Stimulated activated naive CD8-positive, alpha-beta T cell treated with anti-CD3 and anti-CD28 coated beads, Interleukin-15, amount 100 ng/mL, for 72 hours (primary cell): ENCODE measurements around the gene DDRGK1.
"Not testable (repeated sequence)": the region's sequence is repeated elsewhere in the genome, so short reads cannot be mapped to it uniquely, and the experiment has no call there.

Experiments used
- ATAC-seq: fragments of 150-1000 bp; cut with Tn5 transposase; 2 replicates; pipeline ENCODE4 v1.10.0; 2021; ENCODE audit warnings: mild to moderate bottlenecking, moderate library complexity
- DNase-seq, 2 donors: peaks; one replicate each; pipeline ENCODE4 v3.0.0; 2021 to 2022
- H3K27ac Mint-ChIP-seq, 2 donors: one replicate each; pipeline ENCODE4 v1.8.0; 2022; ENCODE audit warnings: mild to moderate bottlenecking in 2 of 2, mixed read lengths in 2 of 2, moderate library complexity in 2 of 2
- H3K27me3 Mint-ChIP-seq: one replicate; pipeline ENCODE4 v1.8.0; 2022; ENCODE audit warnings: mixed read lengths
- H3K4me1 Mint-ChIP-seq: one replicate; pipeline ENCODE4 v1.8.0; 2022; ENCODE audit warnings: mild to moderate bottlenecking, mixed read lengths
- H3K4me3 Mint-ChIP-seq, 2 donors: one replicate each; pipeline ENCODE4 v1.8.0; 2022; ENCODE audit warnings: mild to moderate bottlenecking in 2 of 2, mixed read lengths in 2 of 2, moderate library complexity in 1 of 2
- H3K9me3 Mint-ChIP-seq, 2 donors: one replicate each; pipeline ENCODE4 v1.8.0; 2022; ENCODE audit warnings: mixed read lengths in 2 of 2

The DDRGK1 gene

DNA sequence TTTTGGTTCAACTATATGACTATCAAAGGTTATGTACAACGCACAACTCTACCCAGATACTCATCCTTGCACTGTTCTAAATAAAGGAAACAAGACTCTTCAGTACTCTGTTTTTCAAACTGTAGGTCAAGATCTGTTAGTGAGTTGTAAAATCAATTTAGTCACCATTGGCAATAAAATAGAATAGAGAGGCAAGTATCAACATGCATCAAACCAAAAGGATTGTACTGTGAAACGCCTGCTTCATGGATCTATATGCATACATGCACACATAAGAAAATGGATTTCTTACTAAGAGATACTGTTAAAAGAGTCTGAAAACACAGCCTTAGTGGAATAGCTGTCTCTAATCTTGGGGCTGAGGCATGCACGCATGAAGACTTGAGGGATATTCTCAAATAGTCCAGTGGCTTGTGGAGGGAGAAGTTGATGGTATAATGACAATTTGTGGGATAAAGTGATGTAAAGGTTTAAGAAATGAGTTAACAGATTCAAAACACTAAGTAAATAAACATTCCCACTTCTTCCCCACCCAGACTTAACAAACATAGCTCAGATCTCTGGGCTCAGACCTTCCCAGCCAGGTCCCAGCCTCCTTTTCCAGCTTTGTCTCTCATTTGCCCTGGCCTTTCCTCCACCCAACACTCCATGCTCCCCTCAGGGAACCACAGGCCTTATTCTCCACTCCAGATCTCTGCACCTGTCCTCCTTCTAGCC lies 20.4 kb downstream of the DDRGK1 start:
- Mint-ChIP-seq H3K27ac (no peak overlapping the region), H3K9me3 (no peaks in the 10 kb centered on the region), H3K4me3 (no peak overlapping the region), H3K4me1 (no peaks in the 10 kb centered on the region), H3K27me3 (no peaks in the 10 kb centered on the region)
- ATAC-seq (no peak), DNase-seq (no peak)

GRCh38 chr20:3182429-3182828 lies 22.1 kb downstream of the DDRGK1 start:
- H3K4me1 Mint-ChIP-seq, H3K27me3 Mint-ChIP-seq, H3K4me3 Mint-ChIP-seq, DNase-seq, H3K9me3 Mint-ChIP-seq, H3K27ac Mint-ChIP-seq, ATAC-seq: not testable (repeated sequence)

DNA sequence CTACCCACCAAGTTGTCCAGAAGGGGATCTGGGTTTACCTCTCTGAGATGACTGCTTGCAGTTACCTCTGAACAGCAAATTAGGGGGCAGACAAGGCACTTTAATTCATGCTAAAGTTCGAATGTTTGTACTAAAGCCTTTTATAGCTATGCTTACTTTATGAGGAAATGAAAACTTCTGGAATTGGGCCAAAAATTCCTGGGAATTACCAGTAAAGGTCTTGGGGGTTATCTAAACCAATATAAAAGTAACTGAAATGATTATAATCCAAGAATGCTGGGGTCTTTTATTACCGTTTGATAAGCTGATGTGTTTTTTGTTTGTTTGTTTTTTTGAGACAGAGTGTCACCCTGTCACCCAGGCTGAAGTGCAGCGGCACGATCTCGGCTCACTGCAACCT lies 23.2 kb downstream of the DDRGK1 start:
- Mint-ChIP-seq H3K4me3 (no peak overlapping the region), H3K9me3 (no peaks in the 10 kb centered on the region), H3K4me1 (no peaks in the 10 kb centered on the region), H3K27me3 (no peaks in the 10 kb centered on the region), H3K27ac (no peak overlapping the region)
- ATAC-seq (no peak), DNase-seq (no peak)

DNA sequence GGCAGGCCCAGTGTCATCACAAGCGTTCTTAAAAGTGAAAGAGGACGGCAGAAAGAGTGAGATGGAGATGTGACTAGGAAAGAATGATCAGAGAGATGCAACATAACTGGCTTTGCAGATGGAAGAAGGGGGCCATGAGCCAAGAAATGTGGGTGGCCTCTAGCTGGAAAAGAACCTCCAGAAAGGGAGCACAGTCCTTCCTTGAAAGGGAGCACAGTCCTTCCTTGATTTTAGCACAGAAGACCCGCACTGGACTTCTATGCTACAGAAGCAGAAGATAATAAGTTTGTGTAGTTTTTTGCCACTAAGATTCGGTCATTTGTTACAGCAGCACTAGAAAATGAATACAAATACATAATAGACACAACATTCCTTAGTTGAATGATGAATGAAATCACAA lies 24.2 kb downstream of the DDRGK1 start:
- Mint-ChIP-seq H3K9me3 (no peaks in the 10 kb centered on the region), H3K27me3 (peaks cover 7% of the 10 kb centered on the region), H3K27ac (no peak overlapping the region), H3K4me1 (no peaks in the 10 kb centered on the region), H3K4me3 (no peak overlapping the region)
- ATAC-seq (no peak), DNase-seq (no peak)

DNA sequence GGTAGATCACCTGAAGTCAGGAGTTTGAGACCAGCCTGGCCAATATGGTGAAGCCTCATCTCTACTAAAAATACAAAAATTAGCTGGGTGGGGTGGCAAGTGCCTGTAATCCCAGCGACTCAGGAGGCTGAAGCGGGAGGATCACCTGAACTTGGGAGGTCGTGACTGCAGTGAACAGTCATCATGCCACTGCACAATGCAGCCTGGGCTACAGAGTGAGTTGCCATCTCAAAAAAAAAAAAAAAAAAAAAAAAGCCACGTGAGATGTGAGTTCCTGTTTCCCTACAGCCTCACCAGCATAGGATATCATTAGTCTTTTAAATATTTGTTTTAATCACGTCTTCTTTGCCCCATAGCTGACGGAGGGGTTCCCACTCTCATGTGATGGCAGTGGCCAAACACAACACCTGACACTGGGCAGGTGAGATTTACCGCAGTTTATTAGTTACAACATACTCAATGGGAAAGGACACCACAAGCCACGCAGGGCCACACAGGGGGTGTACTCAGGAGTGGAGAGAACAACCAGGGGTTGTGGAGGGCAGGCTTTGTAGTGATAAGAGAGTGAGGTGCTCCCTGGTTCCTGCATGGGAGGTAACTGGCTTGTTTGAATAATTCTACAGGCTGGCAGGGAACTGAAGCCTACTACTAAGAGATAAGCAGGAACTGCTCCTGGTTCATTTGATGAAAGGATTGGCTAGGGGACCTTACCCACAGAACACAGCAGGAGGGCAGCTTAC lies 26.6 kb downstream of the DDRGK1 start:
- Mint-ChIP-seq H3K9me3 (no peaks in the 10 kb centered on the region), H3K4me1 (peaks cover 14% of the 10 kb centered on the region), H3K27ac (no peak overlapping the region), H3K4me3 (no peak overlapping the region), H3K27me3 (peaks cover 24% of the 10 kb centered on the region)
- DNase-seq (no peak), ATAC-seq (no peak)

GRCh38 chr20:3175270-3175669 lies 29.2 kb downstream of the DDRGK1 start:
- H3K27ac Mint-ChIP-seq: no peak overlapping the region
- no peak for ATAC-seq
- H3K9me3 Mint-ChIP-seq: no peaks in the 10 kb centered on the region
- no peak for DNase-seq
- H3K4me3 Mint-ChIP-seq: no peak overlapping the region
- peaks cover 37% of the 10 kb centered on the region for H3K27me3 Mint-ChIP-seq
- H3K4me1 Mint-ChIP-seq: peaks cover 30% of the 10 kb centered on the region

DNA sequence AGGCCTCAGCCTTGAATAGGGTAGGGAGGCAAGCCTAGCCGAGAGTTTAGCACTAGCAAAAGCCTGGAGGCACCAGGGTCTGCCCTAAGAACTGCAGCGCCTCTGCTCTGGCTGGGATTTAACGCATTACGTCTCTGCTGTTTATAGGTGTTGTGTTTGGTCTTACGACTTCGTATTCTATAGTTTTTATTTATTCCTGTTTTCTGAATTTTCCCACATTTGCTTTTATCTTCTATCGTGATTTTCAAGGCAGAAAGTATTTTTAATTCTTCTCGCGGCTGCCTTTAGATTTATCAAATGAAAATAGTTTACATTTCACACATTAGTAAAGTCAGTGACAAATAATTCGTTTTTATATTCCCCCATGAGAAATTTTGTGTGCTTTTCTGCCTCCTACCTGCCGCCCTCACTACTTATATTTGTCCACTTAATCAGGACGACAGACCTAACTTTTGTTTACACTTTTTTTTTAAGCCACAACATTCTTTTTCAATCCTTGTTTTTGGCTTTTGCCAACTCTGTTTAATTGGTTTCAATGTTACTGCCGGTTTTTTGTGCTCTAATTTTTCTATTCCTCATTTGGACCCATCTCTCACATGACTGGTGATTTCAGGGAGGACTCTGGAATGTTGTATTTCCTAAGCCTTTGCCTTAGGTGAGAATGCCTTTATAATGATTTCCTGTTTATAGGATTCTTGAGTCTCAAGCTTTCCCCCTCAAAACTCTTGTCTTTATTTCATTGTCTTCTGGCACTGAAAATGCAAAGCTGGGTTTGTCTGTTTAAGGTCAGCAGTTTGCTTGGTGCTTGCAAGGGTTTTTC lies 29.8 kb downstream of the DDRGK1 start:
- Mint-ChIP-seq H3K4me3 (peak overlapping the region; percentile 87 to 96), H3K27ac (no peak overlapping the region), H3K4me1 (peaks cover 30% of the 10 kb centered on the region), H3K27me3 (peaks cover 42% of the 10 kb centered on the region), H3K9me3 (no peaks in the 10 kb centered on the region)
- ATAC-seq (no peak), DNase-seq (no peak)

DNA sequence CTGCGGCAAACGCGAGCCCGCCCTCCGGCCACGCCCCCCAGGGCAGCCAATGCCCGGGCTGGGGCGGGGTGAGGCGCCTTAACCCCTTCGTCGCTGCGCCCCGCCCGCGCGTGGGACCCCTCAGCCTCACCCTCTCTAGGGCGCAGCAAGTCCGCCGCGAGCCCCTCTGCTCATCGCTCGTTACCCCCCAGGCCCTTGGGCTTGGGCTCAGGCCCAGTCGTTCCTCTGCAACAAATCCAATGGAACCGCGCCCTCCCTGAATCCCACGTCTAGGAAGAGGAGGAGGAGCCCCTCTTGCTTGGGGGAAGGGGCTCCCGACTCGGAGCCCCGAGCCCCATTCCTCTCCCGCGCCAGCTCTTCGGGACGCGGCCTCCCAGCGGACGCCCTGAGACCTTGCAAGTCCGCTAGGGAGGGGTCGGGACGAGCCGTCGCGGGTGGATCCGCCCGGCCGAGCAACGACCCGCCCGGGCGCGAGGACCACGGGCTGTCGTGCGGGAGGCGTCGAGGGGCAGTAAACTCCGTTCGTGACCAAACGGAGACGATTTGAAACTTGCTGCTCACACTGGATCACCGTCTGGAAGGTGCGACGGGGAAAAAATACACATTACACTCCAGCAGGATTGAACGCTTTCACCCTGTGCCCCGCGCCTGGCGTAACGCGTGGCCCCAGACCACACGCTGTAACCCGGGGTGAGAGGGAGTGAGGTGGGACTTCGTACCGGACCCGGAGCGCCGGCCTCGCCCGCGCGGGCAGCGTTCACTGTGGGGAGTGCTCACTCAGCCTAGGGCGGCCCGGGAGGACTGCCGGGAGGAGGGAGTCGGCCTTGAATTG lies 30.7 kb downstream of the DDRGK1 start:
- DNase-seq (peak; percentile 83 to 88), ATAC-seq (peak; percentile 92)
- H3K27me3 Mint-ChIP-seq: peaks cover 50% of the 10 kb centered on the region
- H3K27ac Mint-ChIP-seq: peak overlapping the region in 1 of 2 donors; percentile 95
- H3K4me1 Mint-ChIP-seq: peaks cover 30% of the 10 kb centered on the region
- H3K9me3 Mint-ChIP-seq: no peaks in the 10 kb centered on the region
- peak overlapping the region; percentile 87 to 96 for H3K4me3 Mint-ChIP-seq

- DNase-seq (peak; percentile 83), ATAC-seq (peak; percentile 84)
- Mint-ChIP-seq H3K4me3 (peak within 1 kb of the TSS; percentile 87 to 96), H3K27me3 (peaks cover 58% of the 10 kb centered on the region), H3K4me1 (peaks cover 36% of the 10 kb centered on the region), H3K9me3 (no peaks in the 10 kb centered on the region), H3K27ac (peak within 1 kb of the TSS; percentile 83 to 95)
Measured at GRCh38 chr20:3172933-3173609, 31.4 kb downstream of the DDRGK1 start, which contains the start of gene LZTS3. TSS of gene LZTS3 (minus strand) at chr20:3173549. CDS start at chr20:3167163, 6,386 bp downstream.

GRCh38 chr20:3172126-3172932 lies 32.2 kb downstream of the DDRGK1 start:
- peak overlapping the region; percentile 54 to 83 for H3K27ac Mint-ChIP-seq
- H3K4me3 Mint-ChIP-seq: peak overlapping the region; percentile 78
- peaks cover 39% of the 10 kb centered on the region for H3K4me1 Mint-ChIP-seq
- no peaks in the 10 kb centered on the region for H3K9me3 Mint-ChIP-seq
- H3K27me3 Mint-ChIP-seq: peaks cover 63% of the 10 kb centered on the region
- no peak for DNase-seq
- ATAC-seq: no peak

DNA sequence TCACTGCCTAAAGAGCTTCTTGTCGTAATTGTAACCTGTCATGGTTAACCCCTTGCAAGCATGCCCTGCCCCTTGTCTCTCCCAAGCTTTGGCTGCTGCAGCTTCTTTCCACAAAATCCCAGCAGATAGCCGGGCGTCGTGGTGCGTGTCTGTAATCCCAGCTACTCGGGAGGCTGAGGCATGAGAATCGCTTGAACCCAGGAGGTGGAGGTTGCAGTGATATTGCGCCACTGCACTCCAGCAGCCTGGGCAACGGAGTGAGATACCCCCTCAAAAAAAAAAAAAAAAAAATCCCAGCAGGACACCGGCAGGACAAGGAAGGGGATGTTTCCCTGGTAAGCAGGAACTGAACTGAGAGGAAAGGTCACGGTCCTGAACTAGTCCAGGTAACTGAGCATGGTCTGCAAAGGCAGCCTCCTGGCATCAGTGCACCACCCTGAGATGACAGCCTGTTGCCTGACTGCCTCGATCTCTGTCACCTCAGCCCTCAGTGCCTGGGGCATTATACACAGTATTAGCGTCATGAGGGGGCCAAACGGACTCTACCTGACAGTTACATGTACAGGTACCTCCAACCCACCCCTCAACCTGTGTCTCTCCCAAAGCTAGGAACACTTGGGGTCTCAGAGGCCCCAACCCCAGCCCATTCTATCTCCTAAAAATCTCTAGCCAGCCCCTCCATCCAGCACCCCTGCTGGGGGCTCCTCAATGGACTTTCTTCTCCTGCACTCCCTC lies 32.9 kb downstream of the DDRGK1 start:
- H3K27me3 Mint-ChIP-seq: peaks cover 67% of the 10 kb centered on the region
- peak overlapping the region in 1 of 2 donors; percentile 54 for H3K27ac Mint-ChIP-seq
- H3K9me3 Mint-ChIP-seq: no peaks in the 10 kb centered on the region
- H3K4me1 Mint-ChIP-seq: peaks cover 41% of the 10 kb centered on the region
- no peak for DNase-seq
- no peak for ATAC-seq
- H3K4me3 Mint-ChIP-seq: no peak overlapping the region

- Mint-ChIP-seq H3K4me3 (peak overlapping the region; percentile 32 to 56), H3K27ac (no peak overlapping the region), H3K4me1 (peaks cover 36% of the 10 kb centered on the region), H3K9me3 (no peaks in the 10 kb centered on the region), H3K27me3 (peaks cover 47% of the 10 kb centered on the region)
- DNase-seq (no peak), ATAC-seq (no peak)
Measured at GRCh38 chr20:3168829-3169590, 35.5 kb downstream of the DDRGK1 start.
